HCT116 (cell line): ENCODE data around the gene EID2. TPM values are rescaled to one million over a fixed set of nuclear protein-coding genes. Genes with fewer than 3 reads are reported as not detected.

ENCODE experiments used
- ATAC-seq: fragments of 200-7000 bp; cut with Tn5 transposase; 2 replicates; pipeline ENCODE4 v1.9.1; 2020; ENCODE audit warnings: mild to moderate bottlenecking, moderate library complexity
- BruUV-seq: library from RNA; stranded (reverse); fragments of 400-500 nt; replicated peaks from 2 replicates; lab custom pipeline; 2021; lab: Mats Ljungman, UMichigan
- CTCF ChIA-PET: fragments of 300-600 bp; sonication (Branson Sonifier 250); formaldehyde crosslinking; loops from one replicate; lab custom pipeline; 2021; ENCODE audit warnings: antibody characterized with exemption; lab: Charles Lee
- POLR2A ChIA-PET: fragments of 300-600, 350-600 bp; sonication (Branson Sonifier 250); formaldehyde crosslinking; loops from one replicate; lab custom pipeline; 2021; ENCODE audit warnings: antibody characterized with exemption; lab: Charles Lee
- RAD21 ChIA-PET, 2 experiments: fragments of 300-600 bp; sonication (Branson Sonifier 250); formaldehyde crosslinking; loops; one replicate each; lab custom pipeline; 2023; ENCODE audit warnings: low total read pairs in 2 of 2; ENCODE audit not compliant: uncharacterized antibody in 2 of 2, unreplicated experiment in 2 of 2, low non-redundant PET in 1 of 2; lab: Charles Lee
- DNase-seq: peaks from one replicate; pipeline ENCODE4 v3.0.0-alpha.2; 2010; ENCODE audit warnings: low read depth, low spot score
- H2AFZ ChIP-seq: fragments of 200-600 bp; shearing (Covaris generic), sonication (generic); 2 replicates; pipeline ENCODE4 v1.6.1; 2017; ENCODE audit warnings: low read depth, mixed run types, mixed read lengths, antibody characterized with exemption, low read length; ENCODE audit not compliant: poor library complexity, severe bottlenecking
- H3K27ac ChIP-seq: 2 replicates; pipeline ENCODE4 v1.5.1; 2012; ENCODE audit warnings: low read depth, low read length
- H3K27me3 ChIP-seq: fragments of 200-600 bp; sonication (generic); 2 replicates; pipeline ENCODE4 v1.6.1; 2016; ENCODE audit warnings: mixed run types, low read length, mixed read lengths; ENCODE audit not compliant: insufficient read depth
- H3K36me3 ChIP-seq, 2 experiments: fragments of 200-500 bp in 1 of 2; fragments of 200-600 bp in 1 of 2; sonication (Bioruptor generic) in 1 of 2; sonication (generic) in 1 of 2; 2 replicates each; pipeline versions ENCODE4 v1.5.1 to v1.6.1; 2014 to 2016; ENCODE audit warnings: low read length in 2 of 2, inconsistent platforms in 1 of 2, mixed read lengths in 1 of 2, mixed run types in 1 of 2; ENCODE audit not compliant: insufficient read depth in 2 of 2, control insufficient read depth in 1 of 2
- H3K4me1 ChIP-seq, 2 experiments: fragments of 200-600 bp in 1 of 2; sonication (generic) in 1 of 2; 2 replicates each; pipeline versions ENCODE4 v1.5.1 to v1.6.1; 2012 to 2017; ENCODE audit warnings: low read length in 2 of 2, inconsistent platforms in 1 of 2, mild to moderate bottlenecking in 1 of 2, mixed read lengths in 1 of 2, mixed run types in 1 of 2, moderate library complexity in 1 of 2; ENCODE audit not compliant: insufficient read depth in 2 of 2, control insufficient read depth in 1 of 2
- H3K4me2 ChIP-seq: fragments of 200-600 bp; sonication (generic); 2 replicates; pipeline ENCODE4 v1.6.1; 2017; ENCODE audit warnings: mixed run types, low read length, mixed read lengths
- H3K4me3 ChIP-seq, 2 experiments: fragments of 200-600 bp in 1 of 2; sonication (generic) in 1 of 2; replicated peaks in 1 of 2; 2 replicates each; pipeline ENCODE4 v1.5.1; 2011 to 2016; ENCODE audit warnings: low read length in 2 of 2, control low read depth in 1 of 2, low read depth in 1 of 2, mild to moderate bottlenecking in 1 of 2, mixed read lengths in 1 of 2, mixed run types in 1 of 2
- H3K79me2 ChIP-seq: fragments of 200-600 bp; sonication (generic); 2 replicates; pipeline ENCODE4 v1.6.1; 2017; ENCODE audit warnings: mild to moderate bottlenecking, mixed run types, low read length, moderate library complexity, mixed read lengths; ENCODE audit not compliant: insufficient read depth
- H3K9ac ChIP-seq: fragments of 200-600 bp; sonication (generic); 2 replicates; pipeline ENCODE4 v1.6.1; 2016; ENCODE audit warnings: low read length, mixed read lengths
- H3K9me2 ChIP-seq: fragments of 200-600 bp; sonication (generic), shearing (Covaris generic); 2 replicates; pipeline ENCODE4 v1.6.1; 2017; ENCODE audit warnings: mixed run types, mild to moderate bottlenecking, moderate library complexity; ENCODE audit not compliant: insufficient read depth
- H3K9me3 ChIP-seq, 2 experiments: fragments of 200-500 bp in 1 of 2; fragments of 200-600 bp in 1 of 2; sonication (Bioruptor generic) in 1 of 2; sonication (generic) in 1 of 2; 2 replicates each; pipeline ENCODE4 v1.6.1; 2014 to 2017; ENCODE audit warnings: low read length in 2 of 2, mixed read lengths in 2 of 2, inconsistent platforms in 1 of 2, low read depth in 1 of 2, mild to moderate bottlenecking in 1 of 2, mixed run types in 1 of 2, moderate library complexity in 1 of 2; ENCODE audit not compliant: control insufficient read depth in 1 of 2, insufficient read depth in 1 of 2
- H4K20me1 ChIP-seq: fragments of 200-600 bp; sonication (generic), shearing (Covaris generic); 2 replicates; pipeline ENCODE4 v1.6.1; 2017; ENCODE audit warnings: mixed run types, mild to moderate bottlenecking, moderate library complexity; ENCODE audit not compliant: insufficient read depth
- CEBPB ChIP-seq: IDR thresholded peaks from 2 replicates; pipeline ENCODE4 v1.6.1; 2012; ENCODE audit warnings: low read depth
- ELF1 ChIP-seq: IDR thresholded peaks from 2 replicates; pipeline ENCODE4 v1.6.1; 2012; ENCODE audit warnings: low read depth, borderline replicate concordance
- EZH2 ChIP-seq: fragments of 200-600 bp; sonication (generic); IDR thresholded peaks from 2 replicates; pipeline ENCODE4 v1.6.1; 2017; ENCODE audit warnings: antibody characterized with exemption, mixed run types
- EZH2phosphoT487 ChIP-seq: fragments of 200-600 bp; IDR thresholded peaks from 2 replicates; pipeline ENCODE4 v1.6.1; 2018; ENCODE audit warnings: antibody characterized with exemption, borderline replicate concordance
- JUND ChIP-seq: IDR thresholded peaks from 2 replicates; pipeline ENCODE4 v1.6.1; 2012
- POLR2A ChIP-seq: IDR thresholded peaks from 2 replicates; pipeline ENCODE4 v1.7.0; 2011; ENCODE audit warnings: borderline replicate concordance; ENCODE audit not compliant: insufficient read depth, insufficient read length; ENCODE audit errors: extremely low read depth
- SP1 ChIP-seq: IDR thresholded peaks from 2 replicates; pipeline ENCODE4 v1.6.1; 2012; ENCODE audit warnings: low read depth
- SRF ChIP-seq: IDR thresholded peaks from 2 replicates; pipeline ENCODE4 v1.6.1; 2012; ENCODE audit warnings: low read depth
- ZFX ChIP-seq: fragments of 450-650 bp; IDR thresholded peaks from 2 replicates; pipeline ENCODE4 v1.6.1; 2017
- intact Hi-C: fragments of 100-400 bp; cut with micrococcal nuclease; formaldehyde crosslinking; loops from 2 replicates; pipeline ENCODE4 v1.10.0; 2022
- total RNA-seq: library from RNA; stranded (reverse); gene quantifications from one replicate; pipeline ENCODE4 v1.2.1, GENCODE V29; 2021; ENCODE audit not compliant: unreplicated experiment
- TF ChIP-seq, protein P1 (sequence below): IDR thresholded peaks from 2 replicates; pipeline ENCODE4 v1.6.1; 2012
- TF ChIP-seq, protein P2 (sequence below): IDR thresholded peaks from 2 replicates; pipeline ENCODE4 v1.6.1; 2012; ENCODE audit warnings: low read depth
- TF ChIP-seq, protein P3 (sequence below), 3 experiments: fragments of 200-600 bp in 1 of 3; sonication (generic) in 1 of 3; IDR thresholded peaks in 2 of 3; conservative IDR thresholded peaks in 1 of 3; 2 replicates each; pipeline ENCODE4 v1.5.1; 2012 to 2017; ENCODE audit warnings: low read depth in 2 of 3, low read length in 2 of 3, antibody characterized with exemption in 1 of 3, borderline replicate concordance in 1 of 3, control low read depth in 1 of 3, mild to moderate bottlenecking in 1 of 3, mixed read lengths in 1 of 3, mixed run types in 1 of 3, moderate library complexity in 1 of 3; ENCODE audit not compliant: insufficient read depth in 1 of 3

EID2 gene
- total RNA-seq, 1 experiment from 2014 or later = 11.7 TPM

GRCh38 chr19:39546599-39546998 lies 6.6 kb upstream of the EID2 start:
- TF ChIP-seq JUND (no peak), POLR2A (no peak), ZFX (no peak), EZH2 (no peak), SRF (no peak)
- TF ChIP-seq, protein P1, sequence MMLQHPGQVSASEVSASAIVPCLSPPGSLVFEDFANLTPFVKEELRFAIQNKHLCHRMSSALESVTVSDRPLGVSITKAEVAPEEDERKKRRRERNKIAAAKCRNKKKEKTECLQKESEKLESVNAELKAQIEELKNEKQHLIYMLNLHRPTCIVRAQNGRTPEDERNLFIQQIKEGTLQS = no peak
- TF ChIP-seq, protein P2, sequence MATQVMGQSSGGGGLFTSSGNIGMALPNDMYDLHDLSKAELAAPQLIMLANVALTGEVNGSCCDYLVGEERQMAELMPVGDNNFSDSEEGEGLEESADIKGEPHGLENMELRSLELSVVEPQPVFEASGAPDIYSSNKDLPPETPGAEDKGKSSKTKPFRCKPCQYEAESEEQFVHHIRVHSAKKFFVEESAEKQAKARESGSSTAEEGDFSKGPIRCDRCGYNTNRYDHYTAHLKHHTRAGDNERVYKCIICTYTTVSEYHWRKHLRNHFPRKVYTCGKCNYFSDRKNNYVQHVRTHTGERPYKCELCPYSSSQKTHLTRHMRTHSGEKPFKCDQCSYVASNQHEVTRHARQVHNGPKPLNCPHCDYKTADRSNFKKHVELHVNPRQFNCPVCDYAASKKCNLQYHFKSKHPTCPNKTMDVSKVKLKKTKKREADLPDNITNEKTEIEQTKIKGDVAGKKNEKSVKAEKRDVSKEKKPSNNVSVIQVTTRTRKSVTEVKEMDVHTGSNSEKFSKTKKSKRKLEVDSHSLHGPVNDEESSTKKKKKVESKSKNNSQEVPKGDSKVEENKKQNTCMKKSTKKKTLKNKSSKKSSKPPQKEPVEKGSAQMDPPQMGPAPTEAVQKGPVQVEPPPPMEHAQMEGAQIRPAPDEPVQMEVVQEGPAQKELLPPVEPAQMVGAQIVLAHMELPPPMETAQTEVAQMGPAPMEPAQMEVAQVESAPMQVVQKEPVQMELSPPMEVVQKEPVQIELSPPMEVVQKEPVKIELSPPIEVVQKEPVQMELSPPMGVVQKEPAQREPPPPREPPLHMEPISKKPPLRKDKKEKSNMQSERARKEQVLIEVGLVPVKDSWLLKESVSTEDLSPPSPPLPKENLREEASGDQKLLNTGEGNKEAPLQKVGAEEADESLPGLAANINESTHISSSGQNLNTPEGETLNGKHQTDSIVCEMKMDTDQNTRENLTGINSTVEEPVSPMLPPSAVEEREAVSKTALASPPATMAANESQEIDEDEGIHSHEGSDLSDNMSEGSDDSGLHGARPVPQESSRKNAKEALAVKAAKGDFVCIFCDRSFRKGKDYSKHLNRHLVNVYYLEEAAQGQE = no peak
- H3K27me3 ChIP-seq = no peaks in the 10 kb centered on the region
- ChIA-PET CTCF (no interaction called here), POLR2A (no interaction called here), RAD21 (no interaction called here)
- H3K4me2 ChIP-seq = no peak overlapping the region
- ATAC-seq = no peak
- no peak overlapping the region for H2AFZ ChIP-seq
- H3K9me2 ChIP-seq = no peaks in the 10 kb centered on the region
- no peaks in the 10 kb centered on the region for H3K36me3 ChIP-seq
- no TSS peak for BruUV-seq
- no peak for DNase-seq
- no peaks in the 10 kb centered on the region for H3K79me2 ChIP-seq
- no peaks in the 10 kb centered on the region for H4K20me1 ChIP-seq
- no peak overlapping the region for H3K9ac ChIP-seq
- peaks cover 0 to 8% of the 10 kb centered on the region in 2 experiments; a peak in 1 of 4 replicates for H3K4me1 ChIP-seq
- H3K4me3 ChIP-seq = no peak overlapping the region
- H3K27ac ChIP-seq = no peak overlapping the region
- H3K9me3 ChIP-seq = no peaks in the 10 kb centered on the region
- intact Hi-C loops = no loop called here

GRCh38 chr19:39544911-39545310 lies 5.0 kb upstream of the EID2 start:
- no peak for DNase-seq
- Histone ChIP-seq H3K36me3 (no peaks in the 10 kb centered on the region), H4K20me1 (no peaks in the 10 kb centered on the region), H3K9me2 (no peaks in the 10 kb centered on the region), H3K9ac (no peak overlapping the region), H3K79me2 (no peaks in the 10 kb centered on the region), H3K27ac (no peak overlapping the region), H2AFZ (no peak overlapping the region), H3K27me3 (no peaks in the 10 kb centered on the region), H3K4me1 (peaks cover 2 to 14% of the 10 kb centered on the region in 2 experiments; a peak in 2 of 4 replicates), H3K4me3 (no peak overlapping the region), H3K4me2 (no peak overlapping the region), H3K9me3 (no peaks in the 10 kb centered on the region)
- BruUV-seq = no TSS peak
- intact Hi-C loops = no loop called here
- no peak for ATAC-seq
- ChIA-PET POLR2A (no interaction called here), CTCF (no interaction called here), RAD21 (no interaction called here)
- TF ChIP-seq EZH2phosphoT487 (no peak), SP1 (no peak), ELF1 (no peak), ZFX (no peak), CEBPB (no peak)
- TF ChIP-seq, protein P2 = no peak
- TF ChIP-seq, protein P3, sequence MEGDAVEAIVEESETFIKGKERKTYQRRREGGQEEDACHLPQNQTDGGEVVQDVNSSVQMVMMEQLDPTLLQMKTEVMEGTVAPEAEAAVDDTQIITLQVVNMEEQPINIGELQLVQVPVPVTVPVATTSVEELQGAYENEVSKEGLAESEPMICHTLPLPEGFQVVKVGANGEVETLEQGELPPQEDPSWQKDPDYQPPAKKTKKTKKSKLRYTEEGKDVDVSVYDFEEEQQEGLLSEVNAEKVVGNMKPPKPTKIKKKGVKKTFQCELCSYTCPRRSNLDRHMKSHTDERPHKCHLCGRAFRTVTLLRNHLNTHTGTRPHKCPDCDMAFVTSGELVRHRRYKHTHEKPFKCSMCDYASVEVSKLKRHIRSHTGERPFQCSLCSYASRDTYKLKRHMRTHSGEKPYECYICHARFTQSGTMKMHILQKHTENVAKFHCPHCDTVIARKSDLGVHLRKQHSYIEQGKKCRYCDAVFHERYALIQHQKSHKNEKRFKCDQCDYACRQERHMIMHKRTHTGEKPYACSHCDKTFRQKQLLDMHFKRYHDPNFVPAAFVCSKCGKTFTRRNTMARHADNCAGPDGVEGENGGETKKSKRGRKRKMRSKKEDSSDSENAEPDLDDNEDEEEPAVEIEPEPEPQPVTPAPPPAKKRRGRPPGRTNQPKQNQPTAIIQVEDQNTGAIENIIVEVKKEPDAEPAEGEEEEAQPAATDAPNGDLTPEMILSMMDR (IDR thresholded peaks at IDR 0.05 in 2 of 3, conservative IDR thresholded peaks at IDR 0.05 in 1 of 3; ENCODE audit: borderline replicate concordance in 1 of 3, insufficient read depth in 1 of 3, low read depth in 2 of 3, low read length in 2 of 3) = no peak
